HG03280 (cell line): ENCODE results near the gene OSBPL1A.
A peak's percentile ranks its signal among the peaks of the same experiment; 100 is the strongest.

Experiments used
- ATAC-seq: cut with Tn5 transposase; IDR thresholded peaks from one replicate; pipeline ENCODE4 v1.9.1; 2021; ENCODE audit warnings: mild to moderate bottlenecking, moderate library complexity; ENCODE audit not compliant: unreplicated experiment

OSBPL1A gene

GRCh38 chr18:24397694-24398368 is at the start of gene OSBPL1A:
TSS of gene OSBPL1A (minus strand) at chr18:24397824. CDS start at chr18:24377533, 20,291 bp downstream.
- ATAC-seq = no peak

GRCh38 chr18:24446953-24447538 is 49.4 kb upstream of the OSBPL1A start:
- no peak for ATAC-seq

- no peak for ATAC-seq
Measured at GRCh38 chr18:24446453-24446852, 48.8 kb upstream of the OSBPL1A start.

- peak; percentile 46 for ATAC-seq
Measured at GRCh38 chr18:24443870-24444269, 46.2 kb upstream of the OSBPL1A start.

GRCh38 chr18:24436939-24437338 is 39.3 kb upstream of the OSBPL1A start:
- no peak for ATAC-seq

- ATAC-seq = no peak
Measured at GRCh38 chr18:24432618-24433017, 35.0 kb upstream of the OSBPL1A start.

- ATAC-seq = no peak
Measured at GRCh38 chr18:24429188-24429587, 31.6 kb upstream of the OSBPL1A start.

- no peak for ATAC-seq
Measured at GRCh38 chr18:24428709-24429108, 31.1 kb upstream of the OSBPL1A start.

GRCh38 chr18:24427484-24427883 is 29.9 kb upstream of the OSBPL1A start:
- ATAC-seq = no peak

- ATAC-seq = peak; percentile 81
Measured at GRCh38 chr18:24426398-24427294, 29.0 kb upstream of the OSBPL1A start, which contains the start of gene IMPACT. TSS of gene IMPACT (plus strand) at chr18:24426670. CDS start at chr18:24426757, 87 bp downstream.

- ATAC-seq = no peak
Measured at GRCh38 chr18:24426073-24426397, 28.4 kb upstream of the OSBPL1A start.

GRCh38 chr18:24421831-24422230 is 24.2 kb upstream of the OSBPL1A start:
- ATAC-seq = no peak

- ATAC-seq = no peak
Measured at GRCh38 chr18:24420551-24420950, 22.9 kb upstream of the OSBPL1A start.

- no peak for ATAC-seq
Measured at GRCh38 chr18:24417480-24417879, 19.9 kb upstream of the OSBPL1A start.

- no peak for ATAC-seq
Measured at GRCh38 chr18:24414349-24415003, 16.9 kb upstream of the OSBPL1A start.

GRCh38 chr18:24413148-24413547 is 15.5 kb upstream of the OSBPL1A start:
- no peak for ATAC-seq

- ATAC-seq = no peak
Measured at GRCh38 chr18:24408496-24408895, 10.9 kb upstream of the OSBPL1A start.

GRCh38 chr18:24404591-24404990 is 7.0 kb upstream of the OSBPL1A start:
- ATAC-seq = no peak

- ATAC-seq = no peak
Measured at GRCh38 chr18:24403076-24403475, 5.5 kb upstream of the OSBPL1A start.

GRCh38 chr18:24402209-24402785 is 4.7 kb upstream of the OSBPL1A start:
- no peak for ATAC-seq

GRCh38 chr18:24400587-24400986 is 3.0 kb upstream of the OSBPL1A start:
- ATAC-seq = no peak
